G401 (cell line): ENCODE data around the gene LDB2. TPM values are rescaled to one million over a fixed set of nuclear protein-coding genes. Genes with fewer than 3 reads are reported as not detected.

ENCODE experiments used
- DNase-seq: peaks from one replicate; pipeline ENCODE4 v3.0.0-alpha.2; 2015; ENCODE audit warnings: low spot score
- in situ Hi-C: cut with HindIII; loops from 2 replicates; pipeline ENCODE4 v1.10.0; 2016; ENCODE audit warnings: low sequenced_read_pairs, mixed read lengths
- total RNA-seq: library from RNA; depleted of rRNA; stranded (reverse); fragments of >200 nt; shearing (Covaris generic); gene quantifications from 2 replicates; pipeline ENCODE4 v1.2.3, GENCODE V29; 2014

The LDB2 gene
- total RNA-seq, 1 experiment from 2014 or later = not detected

- no peak for DNase-seq
- in situ Hi-C loops = no loop called here
Observed at GRCh38 chr4:16498978-16499377, 399.5 kb downstream of the LDB2 start.

GRCh38 chr4:16496501-16496900 lies 401.9 kb downstream of the LDB2 start:
- DNase-seq = no peak
- in situ Hi-C loops = no loop called here

GRCh38 chr4:16492872-16493271 lies 405.6 kb downstream of the LDB2 start:
- no peak for DNase-seq
- in situ Hi-C loops = no loop called here

GRCh38 chr4:16489226-16489625 lies 409.2 kb downstream of the LDB2 start:
- no peak for DNase-seq
- in situ Hi-C loops = no loop called here

GRCh38 chr4:16488084-16488483 lies 410.4 kb downstream of the LDB2 start:
- in situ Hi-C loops = no loop called here
- no peak for DNase-seq

- in situ Hi-C loops = no loop called here
- DNase-seq = no peak
Observed at GRCh38 chr4:16484711-16485110, 413.7 kb downstream of the LDB2 start.

- no peak for DNase-seq
- in situ Hi-C loops = no loop called here
Observed at GRCh38 chr4:16483540-16483939, 414.9 kb downstream of the LDB2 start.

- in situ Hi-C loops = no loop called here
- no peak for DNase-seq
Observed at GRCh38 chr4:16480011-16480410, 418.4 kb downstream of the LDB2 start.

GRCh38 chr4:16472537-16472936 lies 425.9 kb downstream of the LDB2 start:
- in situ Hi-C loops = no loop called here
- DNase-seq = no peak

- in situ Hi-C loops = no loop called here
- no peak for DNase-seq
Observed at GRCh38 chr4:16467061-16467460, 431.4 kb downstream of the LDB2 start.

GRCh38 chr4:16466581-16466980 lies 431.9 kb downstream of the LDB2 start:
- in situ Hi-C loops = no loop called here
- no peak for DNase-seq

GRCh38 chr4:16464651-16465050 lies 433.8 kb downstream of the LDB2 start:
- in situ Hi-C loops = no loop called here
- DNase-seq = no peak

- in situ Hi-C loops = no loop called here
- DNase-seq = no peak
Observed at GRCh38 chr4:16462656-16463055, 435.8 kb downstream of the LDB2 start.

- no peak for DNase-seq
- in situ Hi-C loops = no loop called here
Observed at GRCh38 chr4:16461362-16461761, 437.1 kb downstream of the LDB2 start.

- DNase-seq = no peak
- in situ Hi-C loops = no loop called here
Observed at GRCh38 chr4:16457944-16458343, 440.5 kb downstream of the LDB2 start.
